ENCODE results near the gene DAPK1.

GRCh38 chr9:87601176-87601575, 103.5 kb downstream of the DAPK1 start:
- TF ChIP-seq CTCF (IDR thresholded peaks at IDR 0.05; ENCODE audit: low read depth, low read length, poor library complexity, severe bottlenecking) (no peak), EZH2phosphoT487 (IDR thresholded peaks at IDR 0.05; ENCODE audit: borderline replicate concordance, low read length) (no peak)
